Measurements from ENCODE around the gene LTBP1. TPM values are rescaled to one million over a fixed set of nuclear protein-coding genes. Genes with fewer than 3 reads are reported as not detected.

The LTBP1 gene
- total and polyA plus RNA-seq, 10 of the 15 experiments (the other 5 are each of a cell fraction or from before 2014, with no cell fraction given), result 0.01 to 0.28 (median 0.12) TPM; not detected in 2

GRCh38 chr2:33272001-33272400 is 325.2 kb downstream of the LTBP1 start (continued):
- TF ChIP-seq PRDM15 (CRISPR knock-in tag; IDR thresholded peaks at IDR 0.05) (no peak), PML (IDR thresholded peaks at IDR 0.05; ENCODE audit: low read length) (peak; percentile 46; the same call in 1 of the 2 replicates), PAX8 (IDR thresholded peaks at IDR 0.05) (no peak), NFIC (IDR thresholded peaks at IDR 0.05; ENCODE audit: low read depth, low read length) (peak; percentile 86), SMAD1 (IDR thresholded peaks at IDR 0.05; ENCODE audit: low read depth, partially characterized antibody) (no peak), TCF3 (IDR thresholded peaks at IDR 0.05; ENCODE audit: borderline replicate concordance, insufficient read depth, low read depth, low read length) (peak; percentile 62), BMI1 (IDR thresholded peaks at IDR 0.05; ENCODE audit: borderline replicate concordance) (no peak), ETV6 (conservative IDR thresholded peaks at IDR 0.05 in 1 of 2, IDR thresholded peaks at IDR 0.05 in 1 of 2; ENCODE audit: borderline replicate concordance in 1 of 2, low read depth in 1 of 2) (peak in 1 of 2 experiments; percentile 49; a peak in 1 of 4 replicates), CREB1 (IDR thresholded peaks at IDR 0.05; ENCODE audit: low read depth) (0 out of 2 replicates have a peak, but pooled peaks have one; percentile 17), ZBTB11 (CRISPR knock-in tag; IDR thresholded peaks at IDR 0.05) (no peak), E4F1 (IDR thresholded peaks at IDR 0.05; ENCODE audit: borderline replicate concordance, partially characterized antibody) (no peak), NRF1 (conservative IDR thresholded peaks at IDR 0.05; ENCODE audit: low read depth, low read length) (no peak), CREM (IDR thresholded peaks at IDR 0.05; ENCODE audit: low read depth) (peak; percentile 47; the same call in 1 of the 2 replicates), SRF (IDR thresholded peaks at IDR 0.05; ENCODE audit: low read depth in 2 of 2, low read length in 2 of 2) (peak in 1 of 2 experiments; percentile 50; a peak in 1 of 4 replicates), NBN (IDR thresholded peaks at IDR 0.05) (no peak), SREBF1 (IDR thresholded peaks at IDR 0.05; ENCODE audit: low read length) (peak; percentile 29; the same call in 1 of the 2 replicates), NFYB (IDR thresholded peaks at IDR 0.05; ENCODE audit: insufficient read depth, low read depth, low read length) (no peak), GATAD2B (conservative IDR thresholded peaks at IDR 0.05; ENCODE audit: low read depth) (no peak), RAD51 (IDR thresholded peaks at IDR 0.05) (no peak), FOXK2 (IDR thresholded peaks at IDR 0.05) (no peak), RAD21 (IDR thresholded peaks at IDR 0.05; ENCODE audit: insufficient read depth, low read depth, low read length) (no peak), SUZ12 (IDR thresholded peaks at IDR 0.05; ENCODE audit: unreplicated experiment) (no peak)

Measured in GM12878 (cell line).